OCI-LY3 (cell line): ENCODE measurements around the gene CA11.

ENCODE experiments used
- H2AFZ ChIP-seq: fragments of 200-600, 300-600 bp; shearing (Covaris generic); 2 replicates; pipeline ENCODE4 v1.6.0; 2014; ENCODE audit warnings: antibody characterized with exemption, low read depth, low read length
- H3K27ac ChIP-seq: fragments of 200-600, 300-600 bp; sonication (generic); 2 replicates; pipeline ENCODE4 v1.5.1; 2014; ENCODE audit warnings: mild to moderate bottlenecking, low read length, moderate library complexity, mixed read lengths
- H3K27me3 ChIP-seq: fragments of 200-600, 300-600 bp; sonication (generic); 2 replicates; pipeline ENCODE4 v1.6.1; 2014; ENCODE audit warnings: low read depth, low read length, mixed read lengths
- H3K36me3 ChIP-seq: fragments of 200-600, 300-600 bp; sonication (generic); replicated peaks from 2 replicates; pipeline ENCODE3; 2014; ENCODE audit warnings: low read depth, low read length, mixed read lengths
- H3K4me1 ChIP-seq: fragments of 300-600, 200-600 bp; sonication (generic); 2 replicates; pipeline ENCODE4 v1.6.1; 2014; ENCODE audit warnings: low read length, mixed read lengths
- H3K4me2 ChIP-seq: fragments of 200-600, 300-600 bp; sonication (generic); 2 replicates; pipeline ENCODE4 v1.6.1; 2014; ENCODE audit warnings: low read length, mixed read lengths
- H3K4me3 ChIP-seq: fragments of 300-600, 200-600 bp; sonication (generic); 2 replicates; pipeline ENCODE4 v1.5.1; 2014; ENCODE audit warnings: antibody characterized with exemption, mild to moderate bottlenecking, low read length, moderate library complexity
- H3K79me2 ChIP-seq: fragments of 300-600, 200-600 bp; shearing (Covaris generic); 2 replicates; pipeline ENCODE4 v1.6.1; 2014; ENCODE audit warnings: mild to moderate bottlenecking, low read length, mixed read lengths
- H3K9ac ChIP-seq: fragments of 300-600, 200-600 bp; shearing (Covaris generic); 2 replicates; pipeline ENCODE4 v1.6.0; 2014; ENCODE audit warnings: mild to moderate bottlenecking, low read length, moderate library complexity
- H3K9me3 ChIP-seq: fragments of 200-600, 300-600 bp; shearing (Covaris generic); 2 replicates; pipeline ENCODE4 v1.6.1; 2014; ENCODE audit warnings: low read length, mixed read lengths; ENCODE audit not compliant: insufficient read depth
- H4K20me1 ChIP-seq: fragments of 200-600, 300-600 bp; sonication (generic); 2 replicates; pipeline ENCODE4 v1.6.1; 2016; ENCODE audit warnings: low read length, mixed read lengths; ENCODE audit not compliant: insufficient read depth
- CTCF ChIP-seq: fragments of 200-600, 300-600 bp; sonication (generic); IDR thresholded peaks from 2 replicates; pipeline ENCODE4 v1.5.1; 2014; ENCODE audit warnings: antibody characterized with exemption, low read length, low read depth
- EZH2phosphoT487 ChIP-seq: fragments of 200-600 bp; shearing (Covaris generic); IDR thresholded peaks from 2 replicates; pipeline ENCODE4 v1.6.1; 2018; ENCODE audit warnings: antibody characterized with exemption, mixed run types, low read depth

CA11 gene

GRCh38 chr19:48628486-48629296 is 17.3 kb downstream of the CA11 start:
- H3K4me1 ChIP-seq: peaks cover 22% of the 10 kb centered on the region
- H4K20me1 ChIP-seq: no peaks in the 10 kb centered on the region
- no peaks in the 10 kb centered on the region for H3K9me3 ChIP-seq
- H3K4me3 ChIP-seq: no peak overlapping the region
- peaks cover 26% of the 10 kb centered on the region for H3K79me2 ChIP-seq
- H3K36me3 ChIP-seq: peaks cover 23% of the 10 kb centered on the region
- H3K27me3 ChIP-seq: no peaks in the 10 kb centered on the region
- H2AFZ ChIP-seq: no peak overlapping the region
- no peak overlapping the region for H3K9ac ChIP-seq
- TF ChIP-seq EZH2phosphoT487 (no peak), CTCF (no peak)
- no peak overlapping the region for H3K4me2 ChIP-seq
- no peak overlapping the region for H3K27ac ChIP-seq

GRCh38 chr19:48627865-48628314 is 18.1 kb downstream of the CA11 start:
- Histone ChIP-seq H3K4me3 (no peak overlapping the region), H4K20me1 (no peaks in the 10 kb centered on the region), H3K36me3 (peaks cover 23% of the 10 kb centered on the region), H2AFZ (no peak overlapping the region), H3K4me2 (no peak overlapping the region), H3K27ac (no peak overlapping the region), H3K27me3 (no peaks in the 10 kb centered on the region), H3K9ac (no peak overlapping the region), H3K4me1 (peaks cover 19% of the 10 kb centered on the region), H3K9me3 (no peaks in the 10 kb centered on the region), H3K79me2 (peaks cover 27% of the 10 kb centered on the region)
- no peak for TF ChIP-seq CTCF

GRCh38 chr19:48627201-48627864 is 18.7 kb downstream of the CA11 start:
- Histone ChIP-seq H3K4me2 (no peak overlapping the region), H3K79me2 (peaks cover 27% of the 10 kb centered on the region), H3K36me3 (peaks cover 23% of the 10 kb centered on the region), H3K9me3 (no peaks in the 10 kb centered on the region), H4K20me1 (no peaks in the 10 kb centered on the region), H3K27ac (no peak overlapping the region), H3K27me3 (no peaks in the 10 kb centered on the region), H2AFZ (no peak overlapping the region), H3K9ac (no peak overlapping the region), H3K4me3 (no peak overlapping the region), H3K4me1 (peaks cover 19% of the 10 kb centered on the region)
- TF ChIP-seq EZH2phosphoT487: no peak
- no peak for TF ChIP-seq CTCF

DNA sequence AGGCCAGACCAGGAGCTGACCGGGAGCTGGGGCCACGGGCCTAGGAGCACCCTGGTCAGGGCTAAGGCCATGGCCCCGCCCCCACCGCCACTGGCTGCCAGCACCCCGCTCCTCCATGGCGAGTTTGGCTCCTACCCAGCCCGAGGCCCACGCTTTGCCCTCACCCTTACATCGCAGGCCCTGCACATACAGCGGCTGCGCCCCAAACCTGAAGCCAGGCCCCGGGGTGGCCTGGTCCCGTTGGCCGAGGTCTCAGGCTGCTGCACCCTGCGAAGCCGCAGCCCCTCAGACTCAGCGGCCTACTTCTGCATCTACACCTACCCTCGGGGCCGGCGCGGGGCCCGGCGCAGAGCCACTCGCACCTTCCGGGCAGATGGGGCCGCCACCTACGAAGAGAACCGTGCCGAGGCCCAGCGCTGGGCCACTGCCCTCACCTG is 20.1 kb downstream of the CA11 start:
- Histone ChIP-seq H3K27ac (no peak overlapping the region), H4K20me1 (no peaks in the 10 kb centered on the region), H3K27me3 (no peaks in the 10 kb centered on the region), H3K79me2 (peaks cover 27% of the 10 kb centered on the region), H3K4me1 (peaks cover 26% of the 10 kb centered on the region), H3K4me3 (no peak overlapping the region), H3K4me2 (no peak overlapping the region), H3K36me3 (peaks cover 22% of the 10 kb centered on the region), H3K9ac (no peak overlapping the region), H2AFZ (no peak overlapping the region), H3K9me3 (no peaks in the 10 kb centered on the region)
- no peak for TF ChIP-seq CTCF
- no peak for TF ChIP-seq EZH2phosphoT487
